Transverse colon (tissue), 4 donors: ENCODE data around the gene C11orf24. TPM values are rescaled to one million over a fixed set of nuclear protein-coding genes. Genes with fewer than 3 reads are reported as not detected.

ENCODE experiments used
- DNase-seq: peaks from one replicate; pipeline ENCODE4 v3.0.0-alpha.2; 2019
- H3K27ac ChIP-seq, 4 donors: fragments of 200-600 bp; sonication (generic); 2 replicates each; pipeline ENCODE4 v1.5.1; 2016 to 2018; ENCODE audit warnings: inconsistent platforms in 4 of 4
- H3K27me3 ChIP-seq: fragments of 200-600 bp; sonication (generic); 2 replicates; pipeline ENCODE4 v1.5.1; 2017; ENCODE audit warnings: inconsistent platforms
- H3K36me3 ChIP-seq, 4 donors: fragments of 200-600 bp; sonication (generic); 2 replicates each; pipeline ENCODE4 v1.5.1; 2017 to 2019; ENCODE audit warnings: inconsistent platforms in 4 of 4
- H3K4me1 ChIP-seq, 4 donors: fragments of 200-600 bp; sonication (generic); 2 replicates each; pipeline ENCODE4 v1.5.1; 2017 to 2020; ENCODE audit warnings: inconsistent platforms in 4 of 4
- H3K4me3 ChIP-seq, 4 donors: fragments of 200-600 bp; sonication (generic); 1 replicate in 1 of 4; 2 replicates in 3 of 4; pipeline versions ENCODE4 v1.5.1 to v1.6.1; 2017 to 2019; ENCODE audit warnings: inconsistent platforms in 4 of 4
- H3K9me3 ChIP-seq, 2 donors: fragments of 200-600 bp; sonication (generic); 2 replicates each; pipeline ENCODE4 v1.5.1; 2017 to 2019; ENCODE audit warnings: inconsistent platforms in 2 of 2
- EP300 ChIP-seq: sonication (generic); formaldehyde crosslinking; IDR thresholded peaks from one replicate; pipeline ENCODE4 v1.6.1; 2017; ENCODE audit warnings: antibody characterized with exemption, low read depth
- POLR2A ChIP-seq: fragments of 450-650 bp; IDR thresholded peaks from one replicate; pipeline ENCODE4 v1.6.1; 2016; ENCODE audit warnings: antibody characterized with exemption, mild to moderate bottlenecking, moderate library complexity
- POLR2AphosphoS5 ChIP-seq, 3 donors: sonication (generic); formaldehyde crosslinking; IDR thresholded peaks; one replicate each; pipeline ENCODE4 v1.6.1; 2016; ENCODE audit warnings: antibody characterized with exemption in 3 of 3
- WGBS, 2 donors: methylation state at CpG; one replicate each; pipeline ENCODE4 v1.1.5; 2018; ENCODE audit warnings: low coverage in 1 of 2; 5-methylcytosine and 5-hydroxymethylcytosine counted together
- in situ Hi-C, 4 donors: fragments of 200-750 bp; cut with MboI; loops; one replicate each; pipeline versions ENCODE4 v1.15.0 to v1.15.1; 2017; ENCODE audit warnings: low sequenced_read_pairs in 3 of 4, low pct_ligation_motif_present in 1 of 4, low pct_unique_long_range_greater_than_20kb in 1 of 4
- intact Hi-C: fragments of 100-400 bp; cut with DNase I; formaldehyde crosslinking; loops from one replicate; pipeline ENCODE4 v1.15.1; 2023; ENCODE audit warnings: low total_unique reads
- total RNA-seq, 4 donors: library from RNA; depleted of rRNA; stranded (reverse); fragments of >200 nt; gene quantifications; one replicate each; pipeline ENCODE4 v1.1.0, GENCODE V29; 2016
- TF ChIP-seq, protein P1 (sequence below), 5 experiments: fragments of 200-600 bp in 3 of 5; fragments of 450-650 bp in 2 of 5; sonication (generic) in 3 of 5; IDR thresholded peaks; 1 replicate in 2 of 5; 2 replicates in 3 of 5; pipeline ENCODE4 v1.5.1; 2016 to 2017; ENCODE audit warnings: antibody characterized with exemption in 5 of 5, inconsistent platforms in 3 of 5, mild to moderate bottlenecking in 2 of 5, moderate library complexity in 1 of 5

Gene C11orf24
- total RNA-seq, 4 donors from 2014 or later: 31.4 to 130 (median 56.6) TPM

DNA sequence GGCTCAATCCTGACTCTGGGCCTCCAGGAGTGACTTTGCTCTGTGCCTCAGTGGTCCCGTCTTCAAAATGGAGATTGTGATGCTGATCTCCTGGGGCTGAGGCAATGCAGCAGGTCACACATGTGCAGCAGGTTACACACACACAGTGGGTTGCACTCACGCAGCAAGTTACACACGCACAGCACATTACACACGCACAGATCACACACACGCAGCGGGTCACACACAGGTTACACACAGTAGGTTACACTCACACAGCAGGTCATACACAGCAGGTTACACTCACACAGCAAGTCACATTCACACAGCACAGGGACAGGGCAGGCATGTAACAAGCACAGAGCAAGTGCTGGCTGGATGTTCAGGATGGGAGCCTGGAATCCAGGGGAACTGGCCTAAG, 11.3 kb downstream of the C11orf24 start:
- 94% methylated on average over 6 of the region's 6 CpGs; no CpG with 5 or more reads in 1 of the 2 donors for WGBS, 2 donors
- DNase-seq: no peak
- Histone ChIP-seq H3K36me3 (peaks cover 0 to 19% (median 4%) of the 10 kb centered on the region in 4 donors), H3K4me3 (no peak overlapping the region), H3K27ac (no peak overlapping the region), H3K4me1 (peaks cover 7 to 8% (median 8%) of the 10 kb centered on the region in 4 donors), H3K9me3 (no peaks in the 10 kb centered on the region), H3K27me3 (no peaks in the 10 kb centered on the region)
- intact Hi-C loops (no loop called here), in situ Hi-C loops (loop anchor here in 1 of 4 donors (25.0 kb wide), 1 partner anchor 127 kb away; no protein-coding TSS in a partner anchor)
- TF ChIP-seq, protein P1, sequence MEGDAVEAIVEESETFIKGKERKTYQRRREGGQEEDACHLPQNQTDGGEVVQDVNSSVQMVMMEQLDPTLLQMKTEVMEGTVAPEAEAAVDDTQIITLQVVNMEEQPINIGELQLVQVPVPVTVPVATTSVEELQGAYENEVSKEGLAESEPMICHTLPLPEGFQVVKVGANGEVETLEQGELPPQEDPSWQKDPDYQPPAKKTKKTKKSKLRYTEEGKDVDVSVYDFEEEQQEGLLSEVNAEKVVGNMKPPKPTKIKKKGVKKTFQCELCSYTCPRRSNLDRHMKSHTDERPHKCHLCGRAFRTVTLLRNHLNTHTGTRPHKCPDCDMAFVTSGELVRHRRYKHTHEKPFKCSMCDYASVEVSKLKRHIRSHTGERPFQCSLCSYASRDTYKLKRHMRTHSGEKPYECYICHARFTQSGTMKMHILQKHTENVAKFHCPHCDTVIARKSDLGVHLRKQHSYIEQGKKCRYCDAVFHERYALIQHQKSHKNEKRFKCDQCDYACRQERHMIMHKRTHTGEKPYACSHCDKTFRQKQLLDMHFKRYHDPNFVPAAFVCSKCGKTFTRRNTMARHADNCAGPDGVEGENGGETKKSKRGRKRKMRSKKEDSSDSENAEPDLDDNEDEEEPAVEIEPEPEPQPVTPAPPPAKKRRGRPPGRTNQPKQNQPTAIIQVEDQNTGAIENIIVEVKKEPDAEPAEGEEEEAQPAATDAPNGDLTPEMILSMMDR (IDR thresholded peaks at IDR 0.05): no peak
- TF ChIP-seq EP300 (no peak), POLR2AphosphoS5 (IDR thresholded peaks at IDR 0.05) (no peak), POLR2A (no peak)

DNA sequence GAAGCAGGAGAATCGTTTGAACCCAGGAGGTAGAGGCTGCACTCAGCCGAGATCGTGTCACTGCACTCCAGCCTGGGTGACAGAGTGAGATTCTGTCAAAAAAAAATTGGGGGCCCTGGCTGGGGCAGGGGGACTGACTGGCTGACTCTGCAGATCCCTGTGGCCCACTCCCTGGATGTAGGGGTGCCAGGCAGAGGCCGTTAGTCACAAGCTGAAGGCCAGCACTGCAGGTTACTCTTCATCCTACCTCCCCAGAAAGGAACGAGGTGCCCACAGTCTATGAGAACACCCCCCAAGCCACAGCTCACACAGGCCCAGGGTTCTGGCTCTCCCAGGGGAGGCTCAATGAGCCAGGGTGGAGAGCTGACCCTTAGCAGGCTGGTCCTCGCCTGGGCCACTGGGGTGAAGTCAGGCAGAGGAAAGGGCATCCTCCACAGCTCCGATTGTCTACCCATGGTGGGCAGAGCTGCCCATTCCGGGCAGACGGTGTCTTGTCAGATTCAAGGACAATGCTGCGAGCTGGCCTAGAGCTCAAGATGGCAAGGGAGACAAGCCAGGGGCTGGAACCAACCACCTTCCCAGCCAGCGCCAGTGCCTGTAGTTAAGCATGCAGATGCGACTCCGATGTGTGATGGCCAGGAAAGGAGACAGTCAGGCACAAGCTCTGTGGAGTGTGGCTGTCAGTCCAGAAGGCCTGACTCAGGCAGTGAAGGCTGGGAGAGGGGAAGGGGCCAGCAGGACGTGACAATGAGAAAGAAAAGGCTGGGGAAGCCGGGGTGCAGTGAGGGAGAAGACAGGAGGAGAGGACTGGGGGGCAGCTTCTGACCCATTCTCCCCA, 12.4 kb downstream of the C11orf24 start:
- H3K4me3 ChIP-seq: no peak overlapping the region
- H3K27me3 ChIP-seq: no peaks in the 10 kb centered on the region
- H3K27ac ChIP-seq: no peak overlapping the region
- DNase-seq: no peak
- H3K36me3 ChIP-seq: peaks cover 0 to 12% (median 4%) of the 10 kb centered on the region in 4 donors
- H3K9me3 ChIP-seq: no peaks in the 10 kb centered on the region
- in situ Hi-C loops (loop anchor here (5.0 to 25.0 kb wide), 4 partner anchors 38 to 185 kb away; no protein-coding TSS in a partner anchor), intact Hi-C loops (loop anchor here (10.0 kb wide), 1 partner anchor 125 kb away; no protein-coding TSS in a partner anchor)
- WGBS, 2 donors: 80 to 88% methylated on average over 4 to 15 of the region's 15 CpGs
- peaks cover 7 to 8% (median 8%) of the 10 kb centered on the region in 4 donors for H3K4me1 ChIP-seq
- TF ChIP-seq POLR2A (no peak), EP300 (no peak), POLR2AphosphoS5 (IDR thresholded peaks at IDR 0.05) (no peak)
- TF ChIP-seq, protein P1 (IDR thresholded peaks at IDR 0.05): no peak

DNA sequence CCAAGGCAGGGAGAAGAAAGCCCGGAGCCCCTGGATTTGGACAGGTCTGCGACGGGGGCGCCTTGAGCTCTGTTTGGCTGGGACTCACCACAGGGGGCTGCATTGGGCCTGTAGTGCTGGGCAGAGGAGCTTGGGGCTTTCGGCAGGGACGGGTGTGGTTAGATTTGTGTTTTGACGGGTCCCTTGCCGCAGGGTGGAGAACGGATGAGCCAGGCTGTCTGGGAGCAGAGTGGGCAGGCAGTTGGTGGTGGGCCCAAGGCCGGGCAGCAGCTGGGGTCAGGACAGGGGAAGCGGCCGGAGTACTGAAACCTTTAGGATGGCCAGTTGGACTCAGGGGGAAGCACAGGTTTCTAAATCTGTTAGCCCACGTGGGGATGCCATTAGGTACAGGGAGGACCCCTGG, 13.4 kb downstream of the C11orf24 start:
- H3K36me3 ChIP-seq: peaks cover 0 to 10% (median 2%) of the 10 kb centered on the region in 4 donors
- H3K4me1 ChIP-seq: peaks cover 7 to 8% (median 8%) of the 10 kb centered on the region in 4 donors
- no peak overlapping the region for H3K4me3 ChIP-seq
- intact Hi-C loops (loop anchor here (10.0 kb wide), 1 partner anchor 126 kb away; no protein-coding TSS in a partner anchor), in situ Hi-C loops (loop anchor here (5.0 to 25.0 kb wide), 4 partner anchors 39 to 186 kb away; no protein-coding TSS in a partner anchor)
- no peak overlapping the region for H3K27ac ChIP-seq
- H3K9me3 ChIP-seq: no peaks in the 10 kb centered on the region
- TF ChIP-seq, protein P1 (IDR thresholded peaks at IDR 0.05): no peak
- TF ChIP-seq EP300 (no peak), POLR2AphosphoS5 (IDR thresholded peaks at IDR 0.05) (no peak), POLR2A (no peak)
- WGBS, 2 donors: 92 to 100% methylated on average over 1 to 13 of the region's 13 CpGs
- DNase-seq: no peak
- no peaks in the 10 kb centered on the region for H3K27me3 ChIP-seq
